ENCODE measurements around the gene HPCAL1. TPM values are rescaled to one million over a fixed set of nuclear protein-coding genes. Genes with fewer than 3 reads are reported as not detected.

Gene HPCAL1
- total RNA-seq, 1 donor from 2014 or later, result 3.7 TPM

DNA sequence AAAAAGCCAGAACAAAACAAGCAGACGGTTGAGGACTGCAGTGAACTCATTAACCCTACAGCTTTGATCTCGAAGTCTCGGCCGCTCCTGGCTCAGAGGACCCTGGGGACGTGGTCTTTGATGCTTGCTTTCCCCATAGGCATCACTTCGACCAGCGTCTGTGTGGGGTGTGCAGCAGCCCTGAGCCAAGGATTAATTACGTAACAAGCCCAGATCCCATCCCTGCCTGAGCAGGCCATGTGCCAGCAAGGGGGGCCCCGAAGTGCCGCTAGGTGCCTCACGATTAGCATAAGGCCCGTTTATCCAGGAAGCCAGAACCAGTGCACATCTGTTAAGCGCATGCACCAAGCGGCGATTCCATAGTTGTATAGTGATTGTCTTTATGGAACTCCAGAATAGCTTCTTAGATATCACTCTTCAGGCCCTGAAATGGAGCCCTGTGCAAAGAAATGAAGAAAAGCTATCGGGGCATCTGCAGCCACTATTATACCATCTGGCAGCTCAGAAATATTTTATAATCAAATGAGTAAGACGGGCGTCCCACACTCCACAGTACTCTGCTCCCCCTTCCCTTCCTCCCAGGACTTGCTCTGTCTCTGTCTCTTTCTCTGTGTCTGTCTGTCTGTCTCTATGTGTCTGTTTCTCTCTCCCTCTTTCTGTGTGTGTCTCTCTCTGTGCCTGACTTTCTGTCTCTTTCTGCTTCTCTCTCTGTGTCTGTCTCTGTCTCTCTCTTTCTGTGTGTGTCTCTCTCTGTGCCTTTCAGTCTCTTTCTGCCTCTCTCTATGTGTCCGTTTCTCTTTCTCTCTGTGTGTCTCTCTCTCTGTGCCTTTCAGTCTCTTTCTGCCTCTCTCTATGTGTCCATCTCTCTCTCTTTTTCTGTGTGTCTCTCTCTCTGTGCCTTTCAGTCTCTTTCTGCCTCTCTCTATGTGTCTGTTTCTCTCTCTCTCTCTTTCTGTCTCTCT is 41.7 kb downstream of the HPCAL1 start:
- no peak for TF ChIP-seq EZH2phosphoT487 (IDR thresholded peaks at IDR 0.05)
- no peak for TF ChIP-seq EZH2 (IDR thresholded peaks at IDR 0.05)
- TF ChIP-seq, protein P1, sequence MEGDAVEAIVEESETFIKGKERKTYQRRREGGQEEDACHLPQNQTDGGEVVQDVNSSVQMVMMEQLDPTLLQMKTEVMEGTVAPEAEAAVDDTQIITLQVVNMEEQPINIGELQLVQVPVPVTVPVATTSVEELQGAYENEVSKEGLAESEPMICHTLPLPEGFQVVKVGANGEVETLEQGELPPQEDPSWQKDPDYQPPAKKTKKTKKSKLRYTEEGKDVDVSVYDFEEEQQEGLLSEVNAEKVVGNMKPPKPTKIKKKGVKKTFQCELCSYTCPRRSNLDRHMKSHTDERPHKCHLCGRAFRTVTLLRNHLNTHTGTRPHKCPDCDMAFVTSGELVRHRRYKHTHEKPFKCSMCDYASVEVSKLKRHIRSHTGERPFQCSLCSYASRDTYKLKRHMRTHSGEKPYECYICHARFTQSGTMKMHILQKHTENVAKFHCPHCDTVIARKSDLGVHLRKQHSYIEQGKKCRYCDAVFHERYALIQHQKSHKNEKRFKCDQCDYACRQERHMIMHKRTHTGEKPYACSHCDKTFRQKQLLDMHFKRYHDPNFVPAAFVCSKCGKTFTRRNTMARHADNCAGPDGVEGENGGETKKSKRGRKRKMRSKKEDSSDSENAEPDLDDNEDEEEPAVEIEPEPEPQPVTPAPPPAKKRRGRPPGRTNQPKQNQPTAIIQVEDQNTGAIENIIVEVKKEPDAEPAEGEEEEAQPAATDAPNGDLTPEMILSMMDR (IDR thresholded peaks at IDR 0.05), result no peak
- Mint-ChIP-seq H3K27ac (peak overlapping the region; percentile 29), H3K27me3 (ENCODE audit: insufficient read depth, low read depth) (no peaks in the 10 kb centered on the region), H3K9me3 (no peaks in the 10 kb centered on the region), H3K4me3 (no peak overlapping the region), H3K4me1 (peaks cover 54% of the 10 kb centered on the region), H3K36me3 (no peaks in the 10 kb centered on the region)
- Histone ChIP-seq H3K4me3 (no peak overlapping the region), H3F3A (ENCODE audit: low read depth) (no peaks in the 10 kb centered on the region), H2AFZ (replicated peaks) (no peak overlapping the region), H3K27me3 (no peaks in the 10 kb centered on the region), H4K20me1 (ENCODE audit: low read depth) (no peaks in the 10 kb centered on the region), H3K79me2 (ENCODE audit: low read depth) (no peaks in the 10 kb centered on the region), H3K27ac (no peak overlapping the region), H3K4me1 (peaks cover 14% of the 10 kb centered on the region), H3K36me3 (no peaks in the 10 kb centered on the region), H3K4me2 (no peak overlapping the region), H3K9me3 (ENCODE audit: low read depth) (no peaks in the 10 kb centered on the region), H3K9ac (no peak overlapping the region)
- DNase-seq (ENCODE audit: low spot score), result no peak

DNA sequence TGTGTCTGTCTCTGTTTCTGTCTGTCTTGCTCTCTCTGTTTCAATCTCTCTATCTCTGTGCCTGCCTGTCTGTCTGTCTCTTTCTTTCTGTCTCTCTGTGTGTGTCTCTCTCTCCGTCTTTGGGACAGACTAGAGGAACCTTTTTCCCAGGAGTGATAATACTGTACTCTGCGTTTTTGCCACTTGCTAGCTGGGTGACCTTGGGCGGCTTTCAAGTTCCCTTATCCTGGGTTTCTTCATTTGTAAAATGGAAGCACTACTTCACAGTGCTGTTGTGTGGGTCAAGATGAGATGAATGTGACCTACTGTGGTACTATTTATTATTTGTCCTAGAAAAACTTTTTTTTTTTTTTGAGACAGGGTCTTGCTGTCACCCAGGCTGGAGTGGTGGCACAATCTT is 42.4 kb downstream of the HPCAL1 start:
- Histone ChIP-seq H3K9ac (no peak overlapping the region), H3F3A (ENCODE audit: low read depth) (no peaks in the 10 kb centered on the region)
- H3K36me3 Mint-ChIP-seq, result no peaks in the 10 kb centered on the region

DNA sequence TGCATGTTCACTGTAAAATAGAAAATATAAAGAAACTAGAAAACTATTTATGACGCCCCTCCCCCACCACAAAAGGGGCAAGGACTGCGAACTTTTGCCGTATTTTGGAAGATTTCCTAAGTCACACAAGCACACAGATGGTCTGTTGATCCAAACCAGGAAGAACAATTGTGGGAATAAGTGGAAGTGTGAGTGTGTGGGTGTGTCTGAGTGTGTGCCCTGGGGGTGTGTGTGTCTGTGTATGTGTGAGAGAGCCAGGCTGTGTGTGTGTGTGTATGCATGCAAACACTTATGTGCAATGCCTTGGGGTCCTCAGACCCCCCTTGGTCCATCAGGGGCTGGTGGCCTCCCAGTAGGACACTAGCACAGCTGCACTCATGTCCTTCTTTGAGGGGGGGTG is 43.1 kb downstream of the HPCAL1 start:
- Histone ChIP-seq H3K4me3 (no peak overlapping the region), H3K27me3 (no peaks in the 10 kb centered on the region), H3K79me2 (ENCODE audit: low read depth) (no peaks in the 10 kb centered on the region), H3F3A (ENCODE audit: low read depth) (no peaks in the 10 kb centered on the region), H2AFZ (replicated peaks) (no peak overlapping the region), H3K36me3 (no peaks in the 10 kb centered on the region), H3K4me2 (no peak overlapping the region), H4K20me1 (ENCODE audit: low read depth) (no peaks in the 10 kb centered on the region), H3K9ac (no peak overlapping the region), H3K4me1 (peaks cover 14% of the 10 kb centered on the region), H3K27ac (no peak overlapping the region), H3K9me3 (ENCODE audit: low read depth) (no peaks in the 10 kb centered on the region)
- Mint-ChIP-seq H3K4me1 (peaks cover 50% of the 10 kb centered on the region), H3K4me3 (peak overlapping the region; percentile 12), H3K27ac (peak overlapping the region; percentile 54), H3K27me3 (ENCODE audit: insufficient read depth, low read depth) (no peaks in the 10 kb centered on the region), H3K36me3 (no peaks in the 10 kb centered on the region), H3K9me3 (no peaks in the 10 kb centered on the region)
- TF ChIP-seq EZH2phosphoT487 (IDR thresholded peaks at IDR 0.05) (no peak), EZH2 (IDR thresholded peaks at IDR 0.05) (no peak)
- TF ChIP-seq, protein P1 (IDR thresholded peaks at IDR 0.05), result no peak
- DNase-seq (ENCODE audit: low spot score), result no peak

More for the DNA sequence above, 42.4 kb downstream of the HPCAL1 start:
- Mint-ChIP-seq H3K4me1 (peaks cover 51% of the 10 kb centered on the region), H3K27ac (no peak overlapping the region), H3K27me3 (ENCODE audit: insufficient read depth, low read depth) (no peaks in the 10 kb centered on the region), H3K9me3 (no peaks in the 10 kb centered on the region), H3K4me3 (no peak overlapping the region)
- Histone ChIP-seq H3K4me3 (no peak overlapping the region), H3K79me2 (ENCODE audit: low read depth) (no peaks in the 10 kb centered on the region), H3K4me2 (no peak overlapping the region), H3K27me3 (no peaks in the 10 kb centered on the region), H3K36me3 (no peaks in the 10 kb centered on the region), H3K4me1 (peaks cover 14% of the 10 kb centered on the region), H3K27ac (no peak overlapping the region), H4K20me1 (ENCODE audit: low read depth) (no peaks in the 10 kb centered on the region), H2AFZ (replicated peaks) (no peak overlapping the region), H3K9me3 (ENCODE audit: low read depth) (no peaks in the 10 kb centered on the region)
- no peak for DNase-seq (ENCODE audit: low spot score)
- TF ChIP-seq EZH2phosphoT487 (IDR thresholded peaks at IDR 0.05) (no peak), EZH2 (IDR thresholded peaks at IDR 0.05) (no peak)
- TF ChIP-seq, protein P1 (IDR thresholded peaks at IDR 0.05), result no peak

Measured in neural progenitor cell (in vitro differentiated cells).